ENCODE measurements around the gene VWA8.

DNA sequence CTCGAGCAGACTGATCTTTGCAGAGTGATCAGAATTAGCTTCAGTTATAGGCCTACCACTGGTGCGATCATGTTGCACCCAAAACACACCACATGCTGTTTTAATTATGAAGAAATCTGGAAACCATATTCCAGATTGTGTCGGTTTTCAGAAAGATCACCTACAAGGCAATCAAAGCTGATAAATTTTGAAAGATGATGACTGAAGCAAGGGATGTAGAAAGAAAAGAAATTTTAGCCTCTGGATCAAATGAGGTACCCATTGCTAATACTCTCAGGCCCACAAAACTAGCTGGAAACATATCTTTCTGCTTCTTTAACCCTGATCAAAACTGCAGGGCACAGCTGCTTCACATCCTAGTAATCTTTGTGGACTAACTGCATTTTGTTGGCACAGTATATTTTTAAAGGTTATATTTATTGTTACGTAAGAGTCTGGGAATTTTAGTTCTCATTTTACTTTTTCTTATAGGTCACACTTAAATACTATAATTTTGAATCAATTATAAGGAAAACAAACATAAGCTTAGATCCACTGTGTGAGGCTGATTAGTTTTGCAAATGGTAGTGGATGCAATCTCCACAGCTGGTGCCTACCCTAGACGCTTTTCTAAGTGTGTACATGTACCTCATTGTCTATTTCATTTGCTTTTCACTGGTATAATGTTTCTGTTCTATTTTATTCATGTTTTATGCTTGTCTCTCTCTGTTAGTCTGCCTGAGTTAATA, 352.6 kb downstream of the VWA8 start:
- TF ChIP-seq, protein P1, sequence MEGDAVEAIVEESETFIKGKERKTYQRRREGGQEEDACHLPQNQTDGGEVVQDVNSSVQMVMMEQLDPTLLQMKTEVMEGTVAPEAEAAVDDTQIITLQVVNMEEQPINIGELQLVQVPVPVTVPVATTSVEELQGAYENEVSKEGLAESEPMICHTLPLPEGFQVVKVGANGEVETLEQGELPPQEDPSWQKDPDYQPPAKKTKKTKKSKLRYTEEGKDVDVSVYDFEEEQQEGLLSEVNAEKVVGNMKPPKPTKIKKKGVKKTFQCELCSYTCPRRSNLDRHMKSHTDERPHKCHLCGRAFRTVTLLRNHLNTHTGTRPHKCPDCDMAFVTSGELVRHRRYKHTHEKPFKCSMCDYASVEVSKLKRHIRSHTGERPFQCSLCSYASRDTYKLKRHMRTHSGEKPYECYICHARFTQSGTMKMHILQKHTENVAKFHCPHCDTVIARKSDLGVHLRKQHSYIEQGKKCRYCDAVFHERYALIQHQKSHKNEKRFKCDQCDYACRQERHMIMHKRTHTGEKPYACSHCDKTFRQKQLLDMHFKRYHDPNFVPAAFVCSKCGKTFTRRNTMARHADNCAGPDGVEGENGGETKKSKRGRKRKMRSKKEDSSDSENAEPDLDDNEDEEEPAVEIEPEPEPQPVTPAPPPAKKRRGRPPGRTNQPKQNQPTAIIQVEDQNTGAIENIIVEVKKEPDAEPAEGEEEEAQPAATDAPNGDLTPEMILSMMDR (conservative IDR thresholded peaks at IDR 0.05) = no peak
- no peak for TF ChIP-seq ZFX (IDR thresholded peaks at IDR 0.05)

Measured in C4-2B (cell line).